ES-I3 (cell line): ENCODE results near the gene KLF5.

Source experiments
- H3K36me3 ChIP-seq: 2 replicates; pipeline ENCODE4 v1.6.1; 2013; ENCODE audit warnings: mild to moderate bottlenecking, low read length, control low read depth, moderate library complexity; ENCODE audit not compliant: insufficient read depth
- H3K4me1 ChIP-seq: 2 replicates; pipeline ENCODE4 v1.6.1; 2013; ENCODE audit warnings: mild to moderate bottlenecking, control low read depth, low read length; ENCODE audit not compliant: insufficient read depth
- H3K9ac ChIP-seq: 2 replicates; pipeline ENCODE4 v1.6.1; 2013; ENCODE audit warnings: low read depth, mild to moderate bottlenecking, low read length, moderate library complexity
- H3K9me3 ChIP-seq: 2 replicates; pipeline ENCODE4 v1.6.1; 2013; ENCODE audit warnings: mild to moderate bottlenecking, low read length, moderate library complexity; ENCODE audit not compliant: control insufficient read depth, insufficient read depth

The KLF5 gene

DNA sequence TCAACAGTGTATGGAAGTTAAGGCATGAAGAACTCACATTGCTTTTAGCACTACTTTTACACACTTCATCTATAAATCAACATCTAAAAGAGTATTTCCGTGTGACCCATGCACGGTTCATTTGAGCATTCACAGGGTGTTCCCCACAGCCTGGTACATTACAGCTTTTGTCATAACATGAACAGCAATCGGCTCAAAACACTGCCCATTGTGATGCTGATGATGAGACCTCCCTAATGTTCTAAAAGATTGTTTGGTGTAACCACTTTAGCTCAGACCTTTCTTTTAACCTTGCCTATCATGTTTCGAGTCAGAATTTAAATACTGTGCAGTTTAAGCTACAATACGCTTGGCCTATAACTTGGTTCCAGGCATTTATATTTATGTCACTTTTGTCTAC lies 4.1 kb upstream of the KLF5 start:
- H3K9ac ChIP-seq, result no peak overlapping the region
- peaks cover 23% of the 10 kb centered on the region for H3K4me1 ChIP-seq
- H3K36me3 ChIP-seq, result no peaks in the 10 kb centered on the region
- no peaks in the 10 kb centered on the region for H3K9me3 ChIP-seq

DNA sequence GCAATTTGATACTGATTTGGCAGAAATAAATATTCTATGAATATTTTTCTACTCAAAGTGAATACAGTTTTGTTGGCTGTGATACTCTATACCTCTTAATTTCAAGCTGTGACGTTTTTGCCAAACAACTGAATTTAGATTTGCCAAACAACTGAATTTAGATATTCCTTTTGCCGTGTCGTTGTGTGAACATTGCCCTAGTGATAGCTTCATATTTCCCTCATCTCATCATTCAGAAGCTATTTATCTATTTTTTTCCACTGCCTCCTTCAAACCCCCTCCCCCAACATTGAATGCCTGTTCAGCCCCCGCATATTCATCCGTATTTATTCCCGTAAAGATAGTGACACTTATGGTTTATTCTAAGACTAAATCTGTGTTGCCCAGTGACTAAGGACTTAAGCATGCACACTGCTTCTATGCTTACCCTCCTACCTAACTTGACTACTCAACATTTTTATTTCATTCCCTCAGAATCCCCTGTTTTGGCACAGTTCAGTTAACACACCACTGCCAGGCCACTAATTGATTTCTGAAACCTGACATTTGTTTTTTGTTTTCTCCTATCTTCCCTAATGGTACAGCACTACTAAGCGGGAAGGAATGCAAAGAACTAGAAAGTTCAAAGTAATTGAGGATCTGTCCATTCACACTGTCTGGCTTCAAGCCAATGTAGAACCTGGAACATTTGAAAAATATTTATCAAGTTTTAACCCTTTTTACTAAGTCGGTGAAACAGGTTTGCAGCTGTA lies 2.8 kb upstream of the KLF5 start:
- no peaks in the 10 kb centered on the region for H3K9me3 ChIP-seq
- H3K9ac ChIP-seq, result no peak overlapping the region
- H3K36me3 ChIP-seq, result no peaks in the 10 kb centered on the region
- H3K4me1 ChIP-seq, result peaks cover 23% of the 10 kb centered on the region

DNA sequence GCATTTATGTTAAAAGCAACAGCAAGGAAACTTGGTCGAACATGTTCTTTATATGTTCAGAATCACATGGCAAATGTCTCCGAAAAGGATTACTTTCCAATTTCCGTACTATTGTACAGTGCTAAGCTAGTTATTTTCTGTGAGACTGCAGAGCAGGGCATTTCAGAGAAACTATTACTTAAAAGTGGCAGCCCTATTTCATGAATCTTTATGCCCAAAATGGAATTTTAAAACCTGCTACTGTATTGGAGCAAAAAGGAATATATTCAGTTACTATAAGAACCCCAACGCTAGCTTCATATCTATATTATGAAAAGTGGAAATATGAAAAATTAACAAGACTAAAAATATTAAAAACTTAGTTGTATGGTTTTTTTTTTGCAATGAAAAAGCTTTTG lies 2.2 kb upstream of the KLF5 start:
- H3K9ac ChIP-seq, result no peak overlapping the region
- H3K9me3 ChIP-seq, result no peaks in the 10 kb centered on the region
- H3K36me3 ChIP-seq, result no peaks in the 10 kb centered on the region
- peaks cover 26% of the 10 kb centered on the region for H3K4me1 ChIP-seq

DNA sequence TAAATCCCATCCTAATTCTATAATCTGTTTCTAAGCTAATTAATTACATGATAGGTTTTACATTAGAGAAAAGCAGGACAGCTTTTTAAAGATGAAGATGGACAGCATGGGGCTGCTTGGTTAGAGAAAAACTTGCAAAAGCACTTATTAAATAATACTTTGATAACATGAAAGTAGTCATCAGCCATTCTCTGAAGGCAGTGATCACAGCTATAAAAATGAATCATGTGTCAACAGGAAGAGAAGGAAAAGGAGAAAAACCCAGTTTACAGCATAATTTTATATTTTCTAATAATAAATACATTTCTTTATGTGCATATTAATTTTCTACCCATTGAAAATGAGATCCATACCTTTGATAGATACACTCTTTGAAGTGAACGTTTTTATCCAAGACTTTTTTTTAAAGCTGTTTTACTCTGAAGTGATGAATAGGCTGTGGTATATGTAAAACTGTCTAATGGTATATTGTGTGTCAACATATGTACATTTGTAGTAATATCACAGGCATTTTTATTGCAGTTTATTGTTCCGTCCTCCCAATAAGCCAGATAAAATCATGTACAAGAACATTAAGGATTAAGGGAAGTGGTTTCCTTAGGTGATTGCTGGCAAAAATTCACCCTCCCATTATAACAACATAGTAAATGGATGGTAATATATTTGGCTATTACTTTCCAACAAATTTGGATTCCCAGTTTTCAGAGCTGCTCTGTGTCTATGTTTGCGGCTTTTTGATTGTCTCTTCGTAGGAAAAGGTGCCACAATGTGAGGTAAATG lies 1.3 kb upstream of the KLF5 start:
- Histone ChIP-seq H3K9me3 (no peaks in the 10 kb centered on the region), H3K9ac (peak overlapping the region; percentile 86; the same call in 1 of the 2 replicates), H3K4me1 (peaks cover 32% of the 10 kb centered on the region), H3K36me3 (peaks cover 3% of the 10 kb centered on the region)

DNA sequence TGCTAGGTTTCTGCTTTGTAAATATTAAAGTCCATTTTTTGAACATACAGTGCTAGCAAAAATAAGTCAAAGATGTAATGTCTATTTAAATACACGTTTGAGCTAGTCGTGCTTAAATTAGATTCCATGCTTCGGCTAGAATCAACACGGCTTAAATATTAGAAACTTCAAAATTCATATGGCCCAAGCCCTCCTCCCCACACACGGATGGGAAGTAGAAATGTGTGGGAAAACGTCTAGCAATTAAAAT lies 816 bp upstream of the KLF5 start:
- Histone ChIP-seq H3K9ac (peak overlapping the region; percentile 86; the same call in 1 of the 2 replicates), H3K4me1 (peaks cover 32% of the 10 kb centered on the region), H3K9me3 (no peaks in the 10 kb centered on the region), H3K36me3 (peaks cover 5% of the 10 kb centered on the region)

DNA sequence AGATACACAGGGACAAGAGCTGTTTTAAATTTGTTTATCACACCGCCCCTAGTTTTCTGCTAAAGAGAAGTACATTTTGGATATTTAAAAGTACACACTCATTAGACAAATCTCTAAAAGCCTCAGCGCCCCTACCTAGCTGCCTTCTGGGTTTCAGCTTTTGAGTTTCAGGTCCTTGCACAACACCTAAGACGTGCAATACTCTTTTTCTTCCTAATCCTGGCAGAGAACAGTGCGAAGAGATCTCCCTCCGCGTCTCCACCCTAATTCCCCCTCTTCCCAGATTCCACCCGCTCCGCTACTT lies 421 bp upstream of the KLF5 start:
- peaks cover 5% of the 10 kb centered on the region for H3K36me3 ChIP-seq
- peak overlapping the region; percentile 86 for H3K9ac ChIP-seq
- H3K9me3 ChIP-seq, result no peaks in the 10 kb centered on the region
- peaks cover 36% of the 10 kb centered on the region for H3K4me1 ChIP-seq

DNA sequence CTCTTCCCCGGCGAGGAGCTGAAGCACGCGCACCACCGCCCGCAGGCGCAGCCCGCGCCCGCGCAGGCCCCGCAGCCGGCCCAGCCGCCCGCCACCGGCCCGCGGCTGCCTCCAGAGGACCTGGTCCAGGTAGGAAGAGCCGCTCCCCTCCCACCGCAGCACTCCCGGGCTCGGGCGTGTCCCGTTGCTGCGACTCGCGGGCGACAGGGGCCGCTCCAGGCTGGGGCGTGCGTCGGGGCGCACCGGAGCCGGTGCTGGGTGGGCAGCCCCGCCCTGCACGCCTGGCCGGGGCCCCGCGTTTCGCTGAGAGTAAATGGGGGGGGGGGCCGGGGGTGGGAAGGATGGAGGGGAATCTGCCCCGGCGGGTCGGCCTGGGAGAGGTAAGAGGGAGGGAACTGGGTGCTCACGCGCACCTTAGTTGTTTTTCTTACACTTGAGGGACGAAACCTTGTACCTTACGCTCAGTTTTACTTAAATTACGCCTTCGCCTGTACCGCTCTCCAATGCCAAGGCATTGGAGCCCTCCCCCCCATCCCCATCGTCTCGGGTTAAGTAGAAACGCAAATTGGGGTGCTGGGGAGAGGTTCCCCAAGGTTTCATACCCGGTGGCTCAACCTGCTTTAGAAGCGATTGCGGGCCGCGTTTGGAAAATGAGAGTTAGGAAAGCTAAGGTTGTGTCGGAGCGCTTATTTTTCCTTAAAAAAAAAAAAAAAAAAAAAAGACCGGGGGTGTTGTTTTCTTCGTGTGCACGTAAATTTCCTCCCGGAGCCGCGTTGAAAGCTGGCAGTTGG lies 850 bp downstream of the KLF5 start:
- Histone ChIP-seq H3K9me3 (no peaks in the 10 kb centered on the region), H3K9ac (peak overlapping the region; percentile 86), H3K4me1 (peaks cover 44% of the 10 kb centered on the region), H3K36me3 (peaks cover 8% of the 10 kb centered on the region)

DNA sequence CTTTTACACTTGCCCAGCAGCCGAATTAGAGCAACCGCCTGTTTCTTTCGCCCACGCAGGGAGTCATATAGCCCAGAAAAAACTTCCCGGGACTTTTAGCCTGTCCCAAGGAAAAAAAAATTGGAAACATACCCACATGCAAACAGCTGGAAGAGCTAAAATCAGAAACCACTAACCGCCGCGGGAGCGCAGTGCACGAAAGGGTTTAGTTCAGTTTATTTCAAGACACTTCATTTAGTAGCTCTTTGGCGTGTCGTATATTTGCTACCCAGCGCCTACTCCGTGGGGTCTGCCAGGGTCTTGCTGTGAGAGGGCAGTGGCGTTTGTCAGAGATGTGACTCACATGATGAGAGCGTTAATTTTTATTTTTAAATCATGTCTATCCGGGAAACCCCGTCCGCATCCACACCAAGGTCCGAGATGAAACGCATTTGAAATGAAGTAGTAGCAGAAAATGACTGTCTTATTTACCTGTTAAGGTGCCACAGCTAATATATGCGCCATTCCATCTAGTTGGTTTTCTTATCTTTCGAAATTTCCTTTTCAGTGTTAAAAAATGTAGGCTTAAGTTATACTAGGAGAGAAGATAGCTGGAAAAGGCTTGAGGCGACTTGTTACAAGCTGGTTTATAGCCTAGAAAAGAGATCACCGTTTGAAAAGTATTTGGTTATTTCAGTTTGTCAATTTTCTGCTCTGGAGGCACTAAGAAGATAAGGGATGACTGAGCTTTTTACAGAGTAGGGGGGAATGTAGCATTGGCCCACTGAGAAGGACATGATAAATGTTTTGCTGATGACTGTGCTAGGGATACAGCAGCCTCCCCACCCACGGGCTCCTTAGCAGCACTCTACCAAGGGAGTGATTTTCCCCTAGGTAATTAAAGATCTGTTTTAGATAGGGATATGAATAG lies 1.7 kb downstream of the KLF5 start:
- H3K9me3 ChIP-seq, result no peaks in the 10 kb centered on the region
- peak overlapping the region; percentile 86 for H3K9ac ChIP-seq
- peaks cover 40% of the 10 kb centered on the region for H3K4me1 ChIP-seq
- H3K36me3 ChIP-seq, result peaks cover 8% of the 10 kb centered on the region

DNA sequence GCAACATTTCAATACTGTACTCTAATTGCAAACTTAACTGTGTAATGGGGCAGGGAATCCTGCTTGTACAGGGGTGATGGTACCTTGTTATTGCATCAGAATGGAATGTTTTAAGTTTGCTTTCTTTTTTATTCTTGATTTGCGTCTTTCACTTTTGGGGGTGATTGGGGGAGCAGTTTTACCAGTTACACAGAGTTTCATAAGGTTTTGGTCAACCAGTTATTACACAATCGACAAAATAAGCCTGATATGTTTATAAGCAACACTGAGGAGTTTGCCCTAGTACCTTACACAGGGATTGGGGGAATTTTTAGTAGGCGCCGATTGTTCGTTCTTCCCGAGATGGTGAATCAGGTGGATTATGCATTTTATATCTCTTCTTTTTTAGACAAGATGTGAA lies 2.7 kb downstream of the KLF5 start:
- Histone ChIP-seq H3K36me3 (peaks cover 8% of the 10 kb centered on the region), H3K9me3 (no peaks in the 10 kb centered on the region), H3K4me1 (peaks cover 33% of the 10 kb centered on the region), H3K9ac (0 out of 2 replicates have a peak overlapping the region, but pooled peaks have one; percentile 86)

DNA sequence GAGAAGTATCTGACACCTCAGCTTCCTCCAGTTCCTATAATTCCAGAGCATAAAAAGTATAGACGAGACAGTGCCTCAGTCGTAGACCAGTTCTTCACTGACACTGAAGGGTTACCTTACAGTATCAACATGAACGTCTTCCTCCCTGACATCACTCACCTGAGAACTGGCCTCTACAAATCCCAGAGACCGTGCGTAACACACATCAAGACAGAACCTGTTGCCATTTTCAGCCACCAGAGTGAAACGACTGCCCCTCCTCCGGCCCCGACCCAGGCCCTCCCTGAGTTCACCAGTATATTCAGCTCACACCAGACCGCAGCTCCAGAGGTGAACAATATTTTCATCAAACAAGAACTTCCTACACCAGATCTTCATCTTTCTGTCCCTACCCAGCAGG lies 3.1 kb downstream of the KLF5 start:
- Histone ChIP-seq H3K4me1 (peaks cover 33% of the 10 kb centered on the region), H3K36me3 (peaks cover 8% of the 10 kb centered on the region), H3K9ac (no peak overlapping the region), H3K9me3 (no peaks in the 10 kb centered on the region)

DNA sequence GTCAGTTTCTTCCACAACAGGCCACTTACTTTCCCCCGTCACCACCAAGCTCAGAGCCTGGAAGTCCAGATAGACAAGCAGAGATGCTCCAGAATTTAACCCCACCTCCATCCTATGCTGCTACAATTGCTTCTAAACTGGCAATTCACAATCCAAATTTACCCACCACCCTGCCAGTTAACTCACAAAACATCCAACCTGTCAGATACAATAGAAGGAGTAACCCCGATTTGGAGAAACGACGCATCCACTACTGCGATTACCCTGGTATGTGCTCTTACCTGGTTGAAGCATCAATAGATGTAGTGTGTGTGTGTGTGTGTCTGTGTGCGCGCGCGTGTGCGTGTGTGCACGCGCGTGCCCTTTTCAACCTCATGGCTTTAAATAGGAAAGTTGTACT lies 3.7 kb downstream of the KLF5 start:
- H3K9me3 ChIP-seq, result no peaks in the 10 kb centered on the region
- H3K9ac ChIP-seq, result no peak overlapping the region
- peaks cover 8% of the 10 kb centered on the region for H3K36me3 ChIP-seq
- peaks cover 33% of the 10 kb centered on the region for H3K4me1 ChIP-seq

DNA sequence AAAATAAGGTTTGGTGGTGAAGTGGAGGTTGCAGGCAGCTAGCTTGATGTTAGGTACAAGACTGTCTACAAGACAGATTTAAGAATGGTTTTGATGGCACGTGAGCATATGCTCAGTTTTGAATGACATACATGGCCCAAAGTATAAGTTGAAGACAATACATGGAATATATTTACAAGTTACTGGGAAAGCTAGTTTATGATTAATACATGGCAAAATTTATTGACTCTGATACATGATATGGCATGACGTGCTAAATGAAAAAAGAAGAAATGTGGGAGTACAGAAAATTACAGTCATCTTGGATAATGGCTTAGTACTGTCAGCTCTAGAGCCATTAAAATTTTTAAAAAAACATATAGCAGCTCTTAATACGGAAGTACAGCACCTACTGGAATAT lies 4.4 kb downstream of the KLF5 start:
- Histone ChIP-seq H3K9me3 (no peaks in the 10 kb centered on the region), H3K4me1 (peaks cover 29% of the 10 kb centered on the region), H3K36me3 (peaks cover 8% of the 10 kb centered on the region), H3K9ac (no peak overlapping the region)

DNA sequence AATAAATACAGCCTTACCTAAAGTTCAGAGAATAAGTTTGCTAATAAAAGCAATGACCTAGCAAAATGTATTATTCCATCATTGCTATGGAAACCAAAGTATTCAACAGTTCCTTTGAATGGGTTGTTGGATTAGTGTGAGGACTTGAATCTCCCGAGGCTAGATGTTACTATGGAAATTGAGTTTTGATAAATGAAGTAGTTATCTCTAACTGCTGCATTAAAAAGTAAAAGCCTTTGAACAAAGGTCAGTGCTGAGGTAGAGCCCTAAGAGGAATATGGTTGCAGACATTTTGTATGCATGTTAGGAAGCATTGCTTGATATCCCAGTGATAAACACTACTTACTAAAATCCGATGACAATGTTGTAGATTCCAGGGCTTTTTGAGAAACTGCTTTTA lies 6.2 kb downstream of the KLF5 start:
- Histone ChIP-seq H3K9ac (no peak overlapping the region), H3K4me1 (peaks cover 28% of the 10 kb centered on the region), H3K9me3 (no peaks in the 10 kb centered on the region), H3K36me3 (peaks cover 8% of the 10 kb centered on the region)
